Spleen (tissue), 7 donors: ENCODE measurements around the gene CEMIP.

Source experiments
- CTCF ChIP-seq, 11 experiments: fragments of 200-600 bp in 7 of 11; fragments of 450-650 bp in 4 of 11; sonication (generic) in 4 of 11; IDR thresholded peaks in 8 of 11; conservative IDR thresholded peaks in 3 of 11; 1 replicate in 7 of 11; 2 replicates in 4 of 11; pipeline versions ENCODE4 v1.4.0 to v1.8.0; 2016 to 2021; ENCODE audit warnings: antibody characterized with exemption in 11 of 11, inconsistent platforms in 4 of 11, mild to moderate bottlenecking in 1 of 11
- POLR2A ChIP-seq, 3 donors: fragments of 450-650 bp; IDR thresholded peaks; one replicate each; pipeline ENCODE4 v1.5.1; 2017; ENCODE audit warnings: antibody characterized with exemption in 3 of 3, mild to moderate bottlenecking in 1 of 3
- donor health status: DM: no; HTN: no; CAD: no; lungs with moderate emphysema.
- donor health status: DM: no; HTN: no; CAD: no.
- donor health status: DM: no; HTN: no; CAD: no.

DNA sequence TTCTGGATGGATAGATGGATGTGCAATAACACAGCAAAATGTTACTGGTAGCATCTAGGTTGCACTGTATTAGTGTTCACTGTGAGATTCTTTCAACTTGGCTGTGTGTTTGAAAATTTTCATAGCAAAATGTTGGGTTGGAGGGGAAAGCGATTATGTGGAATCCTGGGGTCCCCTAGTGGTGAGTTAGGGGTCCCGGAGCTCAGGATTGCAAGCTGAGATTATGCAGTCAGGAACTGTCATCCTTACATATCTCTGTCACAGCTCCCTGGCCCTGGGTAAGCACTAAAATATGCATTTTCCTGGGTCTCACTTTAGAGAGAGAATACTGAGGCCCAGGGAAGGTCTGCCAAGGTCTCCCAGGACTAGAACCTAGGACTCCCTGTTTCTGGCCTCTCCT is 77.2 kb downstream of the CEMIP start:
- peak in 2 of 11 experiments; percentile 11 to 15 for TF ChIP-seq CTCF (IDR thresholded peaks at IDR 0.05 in 8 of 11, conservative IDR thresholded peaks at IDR 0.05 in 3 of 11)
- no peak for TF ChIP-seq POLR2A (IDR thresholded peaks at IDR 0.05)
